ENCODE results near the gene TNFRSF25. TPM values are rescaled to one million over a fixed set of nuclear protein-coding genes. Genes with fewer than 3 reads are reported as not detected.
A peak's percentile ranks its signal among the peaks of the same experiment; 100 is the strongest.

The TNFRSF25 gene
- total RNA-seq, 1 experiment from 2014 or later: 5.4 TPM

GRCh38 chr1:6486433-6487011 is 20.5 kb upstream of the TNFRSF25 start:
- peak; percentile 96 for DNase-seq
- H3K4me3 ChIP-seq (ENCODE audit: insufficient read depth, low read depth, low read length): peak overlapping the region; percentile 71
- H3K27me3 ChIP-seq (ENCODE audit: control insufficient read depth, insufficient read depth, low read length): peaks cover 19% of the 10 kb centered on the region; the same call in 1 of the 2 replicates
- H3K36me3 ChIP-seq (replicated peaks; ENCODE audit: control insufficient read depth, insufficient read depth, low read length): no peaks in the 10 kb centered on the region

- DNase-seq: peak; percentile 92
- Histone ChIP-seq H3K27me3 (ENCODE audit: control insufficient read depth, insufficient read depth, low read length) (peaks cover 19% of the 10 kb centered on the region; the same call in 1 of the 2 replicates), H3K36me3 (replicated peaks; ENCODE audit: control insufficient read depth, insufficient read depth, low read length) (no peaks in the 10 kb centered on the region), H3K4me3 (ENCODE audit: insufficient read depth, low read depth, low read length) (peak overlapping the region; percentile 71)
Measured at GRCh38 chr1:6485168-6486101, 19.5 kb upstream of the TNFRSF25 start.

- H3K36me3 ChIP-seq (replicated peaks; ENCODE audit: control insufficient read depth, insufficient read depth, low read length): no peaks in the 10 kb centered on the region
- peak overlapping the region; percentile 71 for H3K4me3 ChIP-seq (ENCODE audit: insufficient read depth, low read depth, low read length)
- peaks cover 19% of the 10 kb centered on the region; the same call in 1 of the 2 replicates for H3K27me3 ChIP-seq (ENCODE audit: control insufficient read depth, insufficient read depth, low read length)
- no peak for DNase-seq
Measured at GRCh38 chr1:6484826-6485167, 18.8 kb upstream of the TNFRSF25 start.

- Histone ChIP-seq H3K4me3 (ENCODE audit: insufficient read depth, low read depth, low read length) (no peak overlapping the region), H3K27me3 (ENCODE audit: control insufficient read depth, insufficient read depth, low read length) (peaks cover 19% of the 10 kb centered on the region; the same call in 1 of the 2 replicates), H3K36me3 (replicated peaks; ENCODE audit: control insufficient read depth, insufficient read depth, low read length) (no peaks in the 10 kb centered on the region)
- DNase-seq: no peak
Measured at GRCh38 chr1:6483761-6484117, 17.8 kb upstream of the TNFRSF25 start.

- DNase-seq: no peak
- Histone ChIP-seq H3K27me3 (ENCODE audit: control insufficient read depth, insufficient read depth, low read length) (peaks cover 19% of the 10 kb centered on the region; the same call in 1 of the 2 replicates), H3K36me3 (replicated peaks; ENCODE audit: control insufficient read depth, insufficient read depth, low read length) (no peaks in the 10 kb centered on the region), H3K4me3 (ENCODE audit: insufficient read depth, low read depth, low read length) (no peak overlapping the region)
Measured at GRCh38 chr1:6483017-6483760, 17.2 kb upstream of the TNFRSF25 start.

- DNase-seq: no peak
- Histone ChIP-seq H3K27me3 (ENCODE audit: control insufficient read depth, insufficient read depth, low read length) (peaks cover 19% of the 10 kb centered on the region; the same call in 1 of the 2 replicates), H3K36me3 (replicated peaks; ENCODE audit: control insufficient read depth, insufficient read depth, low read length) (no peaks in the 10 kb centered on the region), H3K4me3 (ENCODE audit: insufficient read depth, low read depth, low read length) (no peak overlapping the region)
Measured at GRCh38 chr1:6481820-6482219, 15.8 kb upstream of the TNFRSF25 start.

- H3K36me3 ChIP-seq (replicated peaks; ENCODE audit: control insufficient read depth, insufficient read depth, low read length): peaks cover 1% of the 10 kb centered on the region
- no peak overlapping the region for H3K4me3 ChIP-seq (ENCODE audit: insufficient read depth, low read depth, low read length)
- no peaks in the 10 kb centered on the region; the same call in 1 of the 2 replicates for H3K27me3 ChIP-seq (ENCODE audit: control insufficient read depth, insufficient read depth, low read length)
- no peak for DNase-seq
Measured at GRCh38 chr1:6477039-6477820, 11.3 kb upstream of the TNFRSF25 start.

- Histone ChIP-seq H3K27me3 (ENCODE audit: control insufficient read depth, insufficient read depth, low read length) (no peaks in the 10 kb centered on the region; the same call in 1 of the 2 replicates), H3K36me3 (replicated peaks; ENCODE audit: control insufficient read depth, insufficient read depth, low read length) (peaks cover 3% of the 10 kb centered on the region), H3K4me3 (ENCODE audit: insufficient read depth, low read depth, low read length) (no peak overlapping the region)
- DNase-seq: no peak
Measured at GRCh38 chr1:6476483-6476882, 10.5 kb upstream of the TNFRSF25 start.

GRCh38 chr1:6475381-6476133 is 9.6 kb upstream of the TNFRSF25 start:
- Histone ChIP-seq H3K27me3 (ENCODE audit: control insufficient read depth, insufficient read depth, low read length) (peaks cover 6% of the 10 kb centered on the region; the same call in 1 of the 2 replicates), H3K36me3 (replicated peaks; ENCODE audit: control insufficient read depth, insufficient read depth, low read length) (peaks cover 3% of the 10 kb centered on the region), H3K4me3 (ENCODE audit: insufficient read depth, low read depth, low read length) (no peak overlapping the region)
- peak; percentile 97 for DNase-seq

- peak; percentile 78 for DNase-seq
- H3K36me3 ChIP-seq (replicated peaks; ENCODE audit: control insufficient read depth, insufficient read depth, low read length): peaks cover 3% of the 10 kb centered on the region
- peaks cover 6% of the 10 kb centered on the region; the same call in 1 of the 2 replicates for H3K27me3 ChIP-seq (ENCODE audit: control insufficient read depth, insufficient read depth, low read length)
- no peak overlapping the region for H3K4me3 ChIP-seq (ENCODE audit: insufficient read depth, low read depth, low read length)
Measured at GRCh38 chr1:6474815-6475282, 8.9 kb upstream of the TNFRSF25 start.

- DNase-seq: peak; percentile 86
- Histone ChIP-seq H3K4me3 (ENCODE audit: insufficient read depth, low read depth, low read length) (no peak overlapping the region), H3K27me3 (ENCODE audit: control insufficient read depth, insufficient read depth, low read length) (peaks cover 6% of the 10 kb centered on the region; the same call in 1 of the 2 replicates), H3K36me3 (replicated peaks; ENCODE audit: control insufficient read depth, insufficient read depth, low read length) (peaks cover 6% of the 10 kb centered on the region)
Measured at GRCh38 chr1:6473974-6474814, 8.2 kb upstream of the TNFRSF25 start.

- DNase-seq: no peak
Measured at GRCh38 chr1:6473156-6473555, 7.2 kb upstream of the TNFRSF25 start.

More at GRCh38 chr1:6473156-6473555, 7.2 kb upstream of the TNFRSF25 start:
- Histone ChIP-seq H3K36me3 (replicated peaks; ENCODE audit: control insufficient read depth, insufficient read depth, low read length) (peaks cover 13% of the 10 kb centered on the region), H3K27me3 (ENCODE audit: control insufficient read depth, insufficient read depth, low read length) (peaks cover 6% of the 10 kb centered on the region; the same call in 1 of the 2 replicates), H3K4me3 (ENCODE audit: insufficient read depth, low read depth, low read length) (no peak overlapping the region)

Data from H7 (cell line).